Vein endothelial cell (primary cell): Measurements from ENCODE around the gene KRTAP10-4. TPM values are rescaled to one million over a fixed set of nuclear protein-coding genes. Genes with fewer than 3 reads are reported as not detected.

ENCODE experiments used
- total RNA-seq: library from RNA; depleted of rRNA; stranded (reverse); fragments of >200 nt; gene quantifications from 2 replicates; pipeline ENCODE4 v1.2.3, GENCODE V29; 2012

The KRTAP10-4 gene
- total RNA-seq: not detected in 2 replicates

GRCh38 chr21:44573630-44574456 is at the start of gene KRTAP10-4:
TSS of gene KRTAP10-4 (plus strand) at chr21:44573729. CDS start at chr21:44573759, 30 bp downstream.

GRCh38 chr21:44539991-44540666 is 33.4 kb upstream of the KRTAP10-4 start, which contains the start of gene KRTAP10-1:
TSS of gene KRTAP10-1 (minus strand) at chr21:44540195. CDS start at chr21:44540150, 45 bp downstream.

GRCh38 chr21:44551340-44551961 is 22.1 kb upstream of the KRTAP10-4 start, which contains the start of gene KRTAP10-2:
TSS of gene KRTAP10-2 (minus strand) at chr21:44551505. CDS start at chr21:44551458, 47 bp downstream.

GRCh38 chr21:44558695-44559094 is 14.8 kb upstream of the KRTAP10-4 start, which contains the start of gene KRTAP10-3:
TSS of gene KRTAP10-3 (minus strand) at chr21:44558795. CDS start at chr21:44558715, 80 bp downstream.

GRCh38 chr21:44580231-44580821 is 6.8 kb downstream of the KRTAP10-4 start, which contains the start of gene KRTAP10-5:
TSS of gene KRTAP10-5 (minus strand) at chr21:44580604. CDS start at chr21:44580578, 26 bp downstream.

GRCh38 chr21:44592446-44593311 is 19.1 kb downstream of the KRTAP10-4 start, which contains the start of gene KRTAP10-6:
TSS of gene KRTAP10-6 (minus strand) at chr21:44592505. CDS start at chr21:44592484, 21 bp downstream.

GRCh38 chr21:44600118-44600978 is 26.8 kb downstream of the KRTAP10-4 start, which contains the start of gene KRTAP10-7:
TSS of gene KRTAP10-7 (plus strand) at chr21:44600597. CDS start at chr21:44600622, 25 bp downstream.

GRCh38 chr21:44612029-44612486 is 38.5 kb downstream of the KRTAP10-4 start, which contains the start of gene KRTAP10-8:
TSS of gene KRTAP10-8 (plus strand) at chr21:44612079. CDS start at chr21:44612101, 22 bp downstream.

Other genes with a start within 250 kb of the KRTAP10-4 start
- 4.4 and 11.4 TPM in 2 replicates for gene CFAP410, start 234.3 kb upstream of the KRTAP10-4 start, total RNA-seq
- 0.33 and 1.1 TPM in 2 replicates for gene TRPM2, start 220.1 kb upstream of the KRTAP10-4 start, total RNA-seq
- gene LRRC3, start 118.2 kb upstream of the KRTAP10-4 start, total RNA-seq: 2.3 and 3.2 TPM in 2 replicates
- gene KRTAP10-1, start 33.5 kb upstream of the KRTAP10-4 start, total RNA-seq: not detected in 2 replicates
- not detected in 2 replicates for gene KRTAP10-2, start 22.2 kb upstream of the KRTAP10-4 start, total RNA-seq
- gene KRTAP10-3, start 14.9 kb upstream of the KRTAP10-4 start, total RNA-seq: not detected in 2 replicates
- gene KRTAP10-5, start 6.9 kb downstream of the KRTAP10-4 start, total RNA-seq: not detected in 2 replicates
- not detected in 2 replicates for gene KRTAP10-6, start 18.8 kb downstream of the KRTAP10-4 start, total RNA-seq
- gene KRTAP10-7, start 26.9 kb downstream of the KRTAP10-4 start, total RNA-seq: not detected in 2 replicates
- gene KRTAP10-8, start 38.4 kb downstream of the KRTAP10-4 start, total RNA-seq: not detected in 2 replicates
- gene KRTAP10-9, start 53.4 kb downstream of the KRTAP10-4 start, total RNA-seq: not detected in 2 replicates
- not detected in 2 replicates for gene KRTAP10-10, start 63.6 kb downstream of the KRTAP10-4 start, total RNA-seq
- gene KRTAP10-11, start 72.7 kb downstream of the KRTAP10-4 start, total RNA-seq: not detected in 2 replicates
- gene KRTAP12-4, start 80.9 kb downstream of the KRTAP10-4 start, total RNA-seq: not detected in 2 replicates
- gene KRTAP12-3, start 84.2 kb downstream of the KRTAP10-4 start, total RNA-seq: not detected in 2 replicates
- not detected in 2 replicates for gene KRTAP12-2, start 93.2 kb downstream of the KRTAP10-4 start, total RNA-seq
- gene KRTAP12-1, start 108.4 kb downstream of the KRTAP10-4 start, total RNA-seq: not detected in 2 replicates
- gene KRTAP10-12, start 123.4 kb downstream of the KRTAP10-4 start, total RNA-seq: not detected in 2 replicates
- not detected in 2 replicates for gene TSPEAR, start 137.8 kb downstream of the KRTAP10-4 start, total RNA-seq
- gene UBE2G2, start 228.1 kb downstream of the KRTAP10-4 start, total RNA-seq: 105 and 121 TPM in 2 replicates
- 96.0 and 96.6 TPM in 2 replicates for gene SUMO3, start 244.3 kb downstream of the KRTAP10-4 start, total RNA-seq